GM12878 (cell line): Measurements from ENCODE around the gene MPHOSPH8.
A peak's percentile ranks its signal among the peaks of the same experiment; 100 is the strongest.

Experiments used
- BCLAF1 ChIP-seq: fragments of 450-650 bp; IDR thresholded peaks from 2 replicates; pipeline ENCODE4 v1.6.1; 2017; ENCODE audit warnings: antibody characterized with exemption, mild to moderate bottlenecking, moderate library complexity
- BHLHE40 ChIP-seq, 2 experiments: fragments of 450-650 bp in 1 of 2; IDR thresholded peaks; 2 replicates each; pipeline ENCODE4 v1.6.1; 2011 to 2017; ENCODE audit warnings: low read depth in 2 of 2, borderline replicate concordance in 1 of 2, improper control_type of control experiment in 1 of 2, low read length in 1 of 2, mild to moderate bottlenecking in 1 of 2
- BRCA1 ChIP-seq: IDR thresholded peaks from 2 replicates; pipeline ENCODE4 v1.6.1; 2011; ENCODE audit warnings: low read depth, low read length, improper control_type of control experiment
- CTCF ChIP-seq, 3 experiments: IDR thresholded peaks in 2 of 3; conservative IDR thresholded peaks in 1 of 3; 2 replicates each; pipeline ENCODE4 v1.5.1; 2011; ENCODE audit warnings: low read depth in 3 of 3, low read length in 3 of 3, mild to moderate bottlenecking in 3 of 3, control low read depth in 2 of 3, moderate library complexity in 2 of 3, inconsistent platforms in 1 of 3, mixed read lengths in 1 of 3; ENCODE audit not compliant: control insufficient read depth in 2 of 3, insufficient read depth in 1 of 3; ENCODE audit errors: extremely low read depth in 1 of 3
- EZH2 ChIP-seq: IDR thresholded peaks from 2 replicates; pipeline ENCODE4 v1.6.1; 2012; ENCODE audit warnings: low read depth, mild to moderate bottlenecking, control low read depth, inconsistent platforms, low read length, borderline replicate concordance; ENCODE audit not compliant: control insufficient read depth
- NRF1 ChIP-seq: conservative IDR thresholded peaks from 2 replicates; pipeline ENCODE4 v1.6.1; 2011; ENCODE audit warnings: mild to moderate bottlenecking, low read depth, low read length, improper control_type of control experiment
- PBX3 ChIP-seq: IDR thresholded peaks from 2 replicates; pipeline ENCODE4 v1.6.1; 2011; ENCODE audit warnings: mild to moderate bottlenecking, low read depth, low read length, moderate library complexity; ENCODE audit not compliant: insufficient replicate concordance
- PML ChIP-seq: IDR thresholded peaks from 2 replicates; pipeline ENCODE4 v1.6.1; 2012; ENCODE audit warnings: low read length, inconsistent platforms
- POLR2A ChIP-seq: IDR thresholded peaks from 2 replicates; pipeline ENCODE4 v1.6.1; 2011; ENCODE audit warnings: low read depth, mild to moderate bottlenecking, low read length
- POLR2AphosphoS5 ChIP-seq: IDR thresholded peaks from 2 replicates; pipeline ENCODE4 v1.6.1; 2011; ENCODE audit warnings: mild to moderate bottlenecking, low read length, inconsistent platforms
- TAF1 ChIP-seq: IDR thresholded peaks from 2 replicates; pipeline ENCODE4 v1.6.1; 2011; ENCODE audit warnings: mild to moderate bottlenecking, low read depth, low read length, borderline replicate concordance
- USF2 ChIP-seq: IDR thresholded peaks from 2 replicates; pipeline ENCODE4 v1.6.1; 2011; ENCODE audit warnings: low read depth, low read length, improper control_type of control experiment, borderline replicate concordance

- no peak for TF ChIP-seq TAF1
- peak; percentile 52 to 55 (median 52); a peak in 5 of 6 replicates for TF ChIP-seq CTCF (IDR thresholded peaks at IDR 0.05 in 2 of 3, conservative IDR thresholded peaks at IDR 0.05 in 1 of 3; ENCODE audit: control insufficient read depth in 2 of 3, extremely low read depth in 1 of 3, insufficient read depth in 1 of 3, low read depth in 3 of 3, low read length in 3 of 3)
- TF ChIP-seq POLR2AphosphoS5, result no peak
- no peak for TF ChIP-seq PBX3
- no peak for TF ChIP-seq POLR2A
- TF ChIP-seq BHLHE40 (IDR thresholded peaks at IDR 0.05; ENCODE audit: borderline replicate concordance in 1 of 2, low read depth in 2 of 2, low read length in 1 of 2), result no peak
- TF ChIP-seq USF2, result no peak
- TF ChIP-seq BRCA1, result no peak
- TF ChIP-seq BCLAF1, result no peak
- no peak for TF ChIP-seq EZH2
- no peak for TF ChIP-seq NRF1
- no peak for TF ChIP-seq PML
Observed at GRCh38 chr13:19618977-19619376, 14.5 kb upstream of the MPHOSPH8 start.
